OCI-LY1 (cell line): ENCODE measurements around the gene NUF2.

Experiments
- H2AFZ ChIP-seq: fragments of 200-600 bp; sonication (generic), shearing (Covaris generic); 2 replicates; pipeline ENCODE4 v1.6.0; 2014; ENCODE audit warnings: antibody characterized with exemption, mild to moderate bottlenecking, low read length
- H3F3A ChIP-seq: fragments of 200-600 bp; sonication (generic), shearing (Covaris generic); 2 replicates; pipeline ENCODE4 v1.6.0; 2014; ENCODE audit warnings: mild to moderate bottlenecking, antibody characterized with exemption, low read length, moderate library complexity; ENCODE audit not compliant: insufficient read depth
- H3K27ac ChIP-seq: fragments of 200-600 bp; sonication (generic); 2 replicates; pipeline ENCODE4 v1.5.1; 2014; ENCODE audit warnings: low read length, mixed run types, mild to moderate bottlenecking, low read depth; ENCODE audit not compliant: poor library complexity, severe bottlenecking
- H3K27me3 ChIP-seq: fragments of 200-600 bp; sonication (generic); 2 replicates; pipeline ENCODE4 v1.6.0; 2014; ENCODE audit warnings: antibody characterized with exemption, mild to moderate bottlenecking, low read length, moderate library complexity; ENCODE audit not compliant: insufficient read depth
- H3K36me3 ChIP-seq: fragments of 200-600 bp; sonication (generic); 2 replicates; pipeline ENCODE4 v1.6.1; 2014; ENCODE audit warnings: mild to moderate bottlenecking, antibody characterized with exemption, low read length, moderate library complexity, mixed read lengths; ENCODE audit not compliant: insufficient read depth
- H3K4me1 ChIP-seq: fragments of 200-600 bp; sonication (generic); 2 replicates; pipeline ENCODE4 v1.5.1; 2014; ENCODE audit warnings: mild to moderate bottlenecking, low read length, moderate library complexity; ENCODE audit not compliant: insufficient read depth, severe bottlenecking
- H3K4me2 ChIP-seq: fragments of 200-600 bp; sonication (generic), shearing (Covaris generic); 2 replicates; pipeline ENCODE4 v1.6.1; 2014; ENCODE audit warnings: low read length
- H3K4me3 ChIP-seq: fragments of 200-600 bp; sonication (generic); 2 replicates; pipeline ENCODE4 v1.5.1; 2014; ENCODE audit warnings: low read length, low read depth, mild to moderate bottlenecking, mixed read lengths; ENCODE audit not compliant: poor library complexity, severe bottlenecking
- H3K79me2 ChIP-seq: fragments of 200-600 bp; shearing (Covaris generic); 2 replicates; pipeline ENCODE4 v1.6.1; 2016; ENCODE audit warnings: mixed run types, low read length, mixed read lengths; ENCODE audit not compliant: insufficient read depth
- H3K9ac ChIP-seq: fragments of 200-600 bp; sonication (generic), shearing (Covaris generic); 2 replicates; pipeline ENCODE4 v1.6.1; 2014; ENCODE audit warnings: mild to moderate bottlenecking, low read length, mixed read lengths
- H3K9me2 ChIP-seq: fragments of 200-600 bp; sonication (generic), shearing (Covaris generic); 2 replicates; pipeline ENCODE4 v1.6.1; 2014; ENCODE audit warnings: low read depth, mild to moderate bottlenecking, low read length, mixed read lengths
- H3K9me3 ChIP-seq: fragments of 200-600 bp; shearing (Covaris generic); 2 replicates; pipeline ENCODE4 v1.6.1; 2014; ENCODE audit warnings: low read length, mixed read lengths
- H4K20me1 ChIP-seq: fragments of 200-600 bp; sonication (generic), shearing (Covaris generic); 2 replicates; pipeline ENCODE4 v1.6.0; 2016; ENCODE audit warnings: mild to moderate bottlenecking, low read length; ENCODE audit not compliant: insufficient read depth
- EZH2 ChIP-seq: fragments of 200-600 bp; sonication (generic), shearing (Covaris generic); IDR thresholded peaks from 2 replicates; pipeline ENCODE4 v1.8.0; 2017; ENCODE audit warnings: borderline replicate concordance, mixed run types, mild to moderate bottlenecking, antibody characterized with exemption, low read length, moderate library complexity, mixed read lengths
- TF ChIP-seq, protein P1 (sequence below): fragments of 200-600 bp; sonication (generic), shearing (Covaris generic); IDR thresholded peaks from 2 replicates; pipeline ENCODE4 v1.5.1; 2017; ENCODE audit warnings: mild to moderate bottlenecking, antibody characterized with exemption, low read length, moderate library complexity, mixed read lengths

The NUF2 gene

DNA sequence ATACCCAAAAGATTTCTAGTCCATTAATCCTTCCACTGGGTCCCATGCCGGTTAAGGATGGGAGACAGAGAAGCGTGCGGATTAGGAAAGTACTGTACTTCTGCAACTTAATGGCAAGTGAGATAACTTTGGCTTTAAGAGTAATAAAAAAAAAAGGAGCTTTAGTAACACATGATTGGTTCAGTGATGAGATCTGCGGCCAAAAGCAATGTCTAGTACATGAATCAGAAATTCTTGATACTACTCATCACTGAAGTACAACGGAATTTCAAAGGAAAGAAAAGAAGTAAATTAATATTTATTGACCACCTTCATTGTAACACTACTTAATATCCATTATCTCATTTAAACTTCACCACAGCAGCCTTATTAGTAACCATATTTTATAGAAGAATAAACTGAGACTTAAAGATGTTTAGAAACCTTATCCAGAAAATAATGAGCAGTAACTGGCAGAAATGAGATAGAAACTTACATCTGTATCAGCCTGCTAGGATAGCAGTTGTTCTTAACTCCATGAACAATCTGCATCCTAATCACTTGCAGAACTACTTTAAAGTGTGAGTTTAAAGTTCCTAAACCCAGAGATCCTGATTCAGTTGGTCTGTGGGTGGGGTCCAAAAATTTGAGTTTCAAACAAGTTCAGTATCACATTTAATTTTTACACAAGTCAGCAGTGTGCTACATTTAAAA lies 14.1 kb upstream of the NUF2 start:
- Histone ChIP-seq H3F3A (no peaks in the 10 kb centered on the region), H3K9me3 (no peaks in the 10 kb centered on the region), H3K4me2 (no peak overlapping the region), H4K20me1 (no peaks in the 10 kb centered on the region), H3K27me3 (no peaks in the 10 kb centered on the region), H3K9ac (no peak overlapping the region), H3K36me3 (peaks cover 21% of the 10 kb centered on the region), H3K4me3 (no peak overlapping the region), H2AFZ (no peak overlapping the region), H3K4me1 (no peaks in the 10 kb centered on the region), H3K27ac (no peak overlapping the region), H3K9me2 (no peaks in the 10 kb centered on the region), H3K79me2 (no peaks in the 10 kb centered on the region)
- TF ChIP-seq, protein P1, sequence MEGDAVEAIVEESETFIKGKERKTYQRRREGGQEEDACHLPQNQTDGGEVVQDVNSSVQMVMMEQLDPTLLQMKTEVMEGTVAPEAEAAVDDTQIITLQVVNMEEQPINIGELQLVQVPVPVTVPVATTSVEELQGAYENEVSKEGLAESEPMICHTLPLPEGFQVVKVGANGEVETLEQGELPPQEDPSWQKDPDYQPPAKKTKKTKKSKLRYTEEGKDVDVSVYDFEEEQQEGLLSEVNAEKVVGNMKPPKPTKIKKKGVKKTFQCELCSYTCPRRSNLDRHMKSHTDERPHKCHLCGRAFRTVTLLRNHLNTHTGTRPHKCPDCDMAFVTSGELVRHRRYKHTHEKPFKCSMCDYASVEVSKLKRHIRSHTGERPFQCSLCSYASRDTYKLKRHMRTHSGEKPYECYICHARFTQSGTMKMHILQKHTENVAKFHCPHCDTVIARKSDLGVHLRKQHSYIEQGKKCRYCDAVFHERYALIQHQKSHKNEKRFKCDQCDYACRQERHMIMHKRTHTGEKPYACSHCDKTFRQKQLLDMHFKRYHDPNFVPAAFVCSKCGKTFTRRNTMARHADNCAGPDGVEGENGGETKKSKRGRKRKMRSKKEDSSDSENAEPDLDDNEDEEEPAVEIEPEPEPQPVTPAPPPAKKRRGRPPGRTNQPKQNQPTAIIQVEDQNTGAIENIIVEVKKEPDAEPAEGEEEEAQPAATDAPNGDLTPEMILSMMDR, result no peak
- TF ChIP-seq EZH2, result no peak

DNA sequence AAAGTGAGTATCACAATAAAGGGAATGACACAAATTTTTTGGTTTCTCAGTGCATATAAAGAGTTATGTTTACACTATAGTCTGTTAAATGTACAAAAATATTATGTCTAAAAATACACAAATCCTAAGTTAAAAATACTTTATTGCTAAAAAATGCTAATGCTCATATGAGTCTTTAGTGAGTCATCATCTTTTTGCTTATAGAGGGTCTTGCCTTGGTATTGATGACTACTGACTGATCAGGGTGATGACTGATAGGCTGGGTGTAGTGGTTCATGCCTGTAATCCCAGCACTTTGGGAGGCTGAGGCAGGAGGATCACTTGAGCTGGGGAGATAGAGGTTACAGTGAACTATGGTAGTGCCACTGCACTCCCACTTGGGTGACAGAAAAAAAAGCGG lies 12.9 kb upstream of the NUF2 start:
- Histone ChIP-seq H4K20me1 (no peaks in the 10 kb centered on the region), H3K4me1 (no peaks in the 10 kb centered on the region), H3K36me3 (peaks cover 13% of the 10 kb centered on the region), H3K9me3 (no peaks in the 10 kb centered on the region), H3F3A (no peaks in the 10 kb centered on the region), H3K4me2 (no peak overlapping the region), H3K27me3 (no peaks in the 10 kb centered on the region), H3K27ac (no peak overlapping the region), H3K79me2 (no peaks in the 10 kb centered on the region), H3K9ac (no peak overlapping the region), H3K9me2 (no peaks in the 10 kb centered on the region), H3K4me3 (no peak overlapping the region), H2AFZ (no peak overlapping the region)
- TF ChIP-seq, protein P1, result no peak
- TF ChIP-seq EZH2, result no peak

DNA sequence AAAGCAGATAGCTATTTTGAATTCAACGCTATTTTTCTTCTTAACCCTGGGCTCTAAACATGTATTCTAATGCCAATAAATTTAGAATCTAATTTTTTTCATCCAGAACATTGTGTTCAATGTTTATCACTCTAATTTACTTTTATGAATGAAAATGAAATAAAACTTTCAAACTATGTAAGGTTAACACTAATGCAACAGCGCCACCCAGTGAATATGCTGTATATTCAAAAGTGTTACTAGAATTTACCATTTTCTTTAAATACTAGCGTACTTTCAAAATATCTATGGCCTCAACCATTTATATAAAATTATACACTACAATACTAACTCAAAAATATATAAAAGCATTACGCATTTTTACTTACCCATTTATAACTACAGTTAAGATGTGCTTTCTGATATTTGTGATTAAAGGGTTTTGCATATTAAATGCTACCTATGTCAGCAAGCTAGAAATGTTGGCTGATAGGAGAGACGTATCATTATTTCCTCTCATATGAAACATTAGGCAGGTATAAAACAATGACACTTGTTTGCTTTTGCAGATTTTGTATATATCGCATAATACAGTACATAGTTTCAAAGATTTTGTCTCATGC lies 5.9 kb upstream of the NUF2 start:
- H3K36me3 ChIP-seq, result peaks cover 17% of the 10 kb centered on the region; the same call in 1 of the 2 replicates

More for the DNA sequence above, 5.9 kb upstream of the NUF2 start:
- Histone ChIP-seq H2AFZ (no peak overlapping the region), H3K4me2 (no peak overlapping the region), H3K9me2 (no peaks in the 10 kb centered on the region), H3K4me3 (no peak overlapping the region), H3K9me3 (no peaks in the 10 kb centered on the region), H3K27ac (no peak overlapping the region), H3K79me2 (0 out of 2 replicates have a peak, but pooled peaks cover 1% of the 10 kb centered on the region), H3K4me1 (peaks cover 8% of the 10 kb centered on the region), H4K20me1 (no peaks in the 10 kb centered on the region), H3K27me3 (no peaks in the 10 kb centered on the region), H3F3A (no peaks in the 10 kb centered on the region), H3K9ac (no peak overlapping the region)
- TF ChIP-seq EZH2, result no peak
- TF ChIP-seq, protein P1, result peak; percentile 84
